Stimulated activated CD4-positive, alpha-beta T cell treated with anti-CD3 and anti-CD28 coated beads, Interleukin-4, amount 100 ng/mL, for 48 hours (primary cell): ENCODE results near the gene KCNA5.

ENCODE experiments used
- DNase-seq, 2 donors: peaks; one replicate each; pipeline ENCODE4 v3.0.0-alpha.2; 2020; ENCODE audit warnings: low read depth in 2 of 2

Gene KCNA5

GRCh38 chr12:5027046-5027821 lies 16.4 kb upstream of the KCNA5 start:
- DNase-seq = no peak

DNA sequence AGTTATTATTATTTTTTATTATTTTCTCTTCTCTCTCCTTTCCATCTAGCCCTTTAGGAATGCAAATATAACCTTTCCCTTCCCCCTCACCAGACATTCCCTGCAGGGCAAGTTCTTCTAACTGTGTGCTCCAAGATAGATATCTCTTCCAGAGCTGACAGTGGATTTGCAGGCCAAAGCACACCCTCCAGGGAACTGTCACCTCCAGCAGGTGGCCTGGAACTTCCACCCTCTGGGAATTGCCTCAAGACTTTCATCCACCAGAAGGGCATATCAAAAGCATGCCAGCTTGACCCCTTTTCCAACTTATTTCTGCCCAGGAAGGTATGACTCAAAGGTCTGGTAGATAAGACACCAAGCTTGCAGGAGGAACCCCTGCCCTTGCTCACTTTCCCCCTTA lies 13.6 kb upstream of the KCNA5 start:
- DNase-seq = no peak

- DNase-seq = no peak
Observed at GRCh38 chr12:5031242-5031641, 12.4 kb upstream of the KCNA5 start.

- no peak for DNase-seq
Observed at GRCh38 chr12:5031958-5032357, 11.7 kb upstream of the KCNA5 start.

- no peak for DNase-seq
Observed at GRCh38 chr12:5032821-5033220, 10.9 kb upstream of the KCNA5 start.

DNA sequence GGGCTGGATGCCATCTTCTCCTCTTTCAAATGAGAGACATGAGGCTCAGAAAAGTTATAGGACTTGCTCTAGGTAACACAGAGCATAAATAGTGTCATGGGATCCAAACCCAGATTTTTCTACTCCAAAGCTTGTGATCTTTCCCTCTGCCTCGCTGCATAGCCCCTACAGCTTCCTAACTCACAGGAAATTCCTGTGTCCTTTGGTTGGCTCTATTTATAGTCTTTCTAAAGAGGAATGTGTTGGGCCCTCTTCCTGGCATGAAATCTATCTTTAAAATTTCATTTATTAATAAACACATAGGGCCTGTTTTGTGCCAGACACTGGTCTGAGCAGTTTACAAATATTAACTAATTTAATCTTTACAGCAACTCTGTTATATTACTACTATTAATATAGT lies 9.8 kb upstream of the KCNA5 start:
- no peak for DNase-seq

GRCh38 chr12:5034603-5035002 lies 9.1 kb upstream of the KCNA5 start:
- DNase-seq = peak in 1 of 2 donors; percentile 2

GRCh38 chr12:5035618-5036017 lies 8.1 kb upstream of the KCNA5 start:
- DNase-seq = no peak

GRCh38 chr12:5036031-5036430 lies 7.6 kb upstream of the KCNA5 start:
- DNase-seq = no peak

DNA sequence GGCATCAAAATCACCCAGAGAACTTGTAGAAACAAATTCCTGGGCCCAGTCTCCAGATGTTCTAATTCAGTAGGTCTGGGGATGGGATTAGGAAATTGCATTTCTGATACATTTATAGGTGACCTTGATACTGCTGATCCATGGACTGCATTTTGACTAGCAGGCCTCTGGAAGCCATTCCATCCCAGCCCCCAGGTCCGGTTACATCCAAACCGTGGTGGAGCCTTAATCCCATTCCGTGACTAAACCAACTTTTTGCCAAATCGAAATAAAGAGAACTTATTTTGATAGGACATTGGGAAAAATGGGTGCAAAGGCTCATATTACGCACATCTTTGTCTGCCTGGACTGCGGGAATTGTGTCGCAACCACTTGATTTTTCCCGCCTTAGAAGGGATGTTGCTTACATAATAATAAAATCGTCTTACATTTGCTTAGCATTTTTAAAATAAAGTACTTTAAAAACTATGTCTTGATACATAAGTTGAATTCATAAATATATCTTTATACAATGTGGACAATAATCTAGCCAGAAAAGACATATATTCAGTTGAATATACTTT lies 5.8 kb upstream of the KCNA5 start:
- DNase-seq = no peak

- no peak for DNase-seq
Observed at GRCh38 chr12:5038781-5039311, 4.8 kb upstream of the KCNA5 start.

- no peak for DNase-seq
Observed at GRCh38 chr12:5039815-5040214, 3.9 kb upstream of the KCNA5 start.

GRCh38 chr12:5040368-5040767 lies 3.3 kb upstream of the KCNA5 start:
- no peak for DNase-seq

- DNase-seq = no peak
Observed at GRCh38 chr12:5044420-5045295, 979 bp downstream of the KCNA5 start.

- no peak for DNase-seq
Observed at GRCh38 chr12:5047094-5047493, 3.4 kb downstream of the KCNA5 start.

GRCh38 chr12:5047729-5048128 lies 4.0 kb downstream of the KCNA5 start:
- DNase-seq = no peak

DNA sequence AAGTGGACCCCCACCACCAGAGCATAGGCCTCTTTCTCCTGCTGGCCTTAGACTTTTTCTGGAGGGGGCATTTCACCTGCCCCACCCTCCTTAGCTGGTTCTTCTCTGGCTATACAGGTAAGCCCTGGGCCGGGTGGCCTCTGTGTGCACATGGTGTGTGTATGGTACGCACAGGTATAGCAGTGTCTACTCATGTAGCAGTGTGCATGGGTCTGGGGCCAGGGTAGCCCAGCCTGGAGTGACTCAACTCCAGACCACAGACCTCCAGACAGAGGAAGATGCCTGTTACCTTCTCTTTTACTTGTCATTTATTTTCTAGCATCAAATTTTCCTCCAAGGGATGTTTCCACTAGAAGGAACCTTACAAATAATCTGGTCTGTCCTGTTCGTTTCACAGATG lies 6.9 kb downstream of the KCNA5 start:
- DNase-seq = no peak

DNA sequence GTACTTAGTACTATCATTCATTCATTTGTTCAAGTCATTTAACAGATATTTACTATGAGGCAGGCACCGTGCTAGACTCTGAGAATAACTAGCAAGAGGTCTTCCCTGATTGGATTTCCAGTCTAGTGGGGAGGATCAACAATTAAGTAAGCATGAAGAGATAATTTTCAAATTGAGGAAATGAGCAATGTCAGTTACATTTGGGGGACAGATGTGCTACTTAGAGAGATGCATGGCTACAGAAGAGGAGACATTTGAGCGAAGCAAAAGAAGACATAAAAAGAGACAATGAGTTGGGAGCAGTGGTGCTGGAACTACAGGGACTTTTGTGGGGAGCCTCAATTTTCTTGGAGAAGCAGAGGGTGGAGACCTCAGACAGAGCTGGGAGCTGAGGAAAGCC lies 7.7 kb downstream of the KCNA5 start:
- DNase-seq = no peak

- no peak for DNase-seq
Observed at GRCh38 chr12:5051913-5052312, 8.2 kb downstream of the KCNA5 start.

GRCh38 chr12:5052348-5052747 lies 8.7 kb downstream of the KCNA5 start:
- DNase-seq = no peak

DNA sequence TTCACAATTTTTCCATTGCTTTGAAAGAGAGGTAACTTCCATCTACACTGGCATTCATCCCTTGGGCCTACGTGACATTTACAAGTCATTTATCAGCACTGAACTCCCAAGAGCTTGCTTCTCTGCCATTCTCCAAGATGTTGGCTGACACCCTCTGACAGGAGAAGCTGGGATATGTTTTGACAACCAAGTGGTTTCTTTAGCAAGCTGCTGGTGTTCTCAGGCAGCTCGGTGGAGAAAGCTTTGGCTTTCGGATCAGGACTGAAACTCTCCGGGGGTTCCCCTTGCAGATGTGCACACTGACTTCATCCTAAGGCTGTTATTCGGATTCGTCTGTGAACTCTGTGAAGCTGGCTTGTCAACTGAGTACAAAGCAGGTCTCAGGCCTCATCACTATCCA lies 15.7 kb downstream of the KCNA5 start:
- no peak for DNase-seq

DNA sequence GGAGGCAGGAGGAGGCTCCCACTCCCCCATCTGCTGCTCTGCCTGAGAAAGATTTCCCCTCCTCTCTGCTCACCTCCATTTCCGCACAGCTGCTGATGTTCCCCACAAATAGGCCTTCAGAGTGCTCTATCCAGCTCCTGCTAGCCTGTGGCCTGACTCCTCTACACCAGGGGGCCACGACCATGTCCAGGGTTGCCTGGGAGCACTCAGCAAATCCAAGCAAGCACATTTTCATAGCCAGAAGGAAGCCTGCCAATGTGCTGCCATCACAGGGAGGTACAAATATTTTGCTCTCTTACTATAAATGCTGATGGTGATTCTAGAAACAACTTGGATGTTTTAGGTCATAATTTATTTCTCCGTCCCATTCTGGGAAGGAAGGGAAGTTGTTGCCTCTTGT lies 17.3 kb downstream of the KCNA5 start:
- no peak for DNase-seq

GRCh38 chr12:5063149-5063548 lies 19.5 kb downstream of the KCNA5 start:
- no peak for DNase-seq
